Body of pancreas (tissue), 4 donors: ENCODE measurements around the gene PACSIN2. TPM values are rescaled to one million over a fixed set of nuclear protein-coding genes. Genes with fewer than 3 reads are reported as not detected.

Experiments
- ATAC-seq: fragments of 150-250 bp; one replicate; pipeline ENCODE4 v1.9.1; 2016
- DNase-seq, 4 donors: peaks; one replicate each; pipeline ENCODE4 v3.0.0-alpha.2; 2019
- H3K27ac ChIP-seq, 4 donors: fragments of 200-600 bp; sonication (generic); 1 replicate in 3 of 4; 2 replicates in 1 of 4; pipeline versions ENCODE4 v1.5.1 to v1.6.1; 2016 to 2019; ENCODE audit warnings: mild to moderate bottlenecking in 1 of 4, mixed read lengths in 1 of 4, moderate library complexity in 1 of 4
- H3K27me3 ChIP-seq, 2 donors: fragments of 200-600 bp; sonication (generic); one replicate each; pipeline ENCODE4 v1.6.0; 2016; ENCODE audit warnings: mild to moderate bottlenecking in 1 of 2
- H3K36me3 ChIP-seq, 2 donors: fragments of 200-600 bp; sonication (generic); replicated peaks in 1 of 2; 2 replicates each; pipeline ENCODE4 v1.5.1; 2016; ENCODE audit warnings: low read depth in 2 of 2; ENCODE audit not compliant: insufficient read depth in 1 of 2
- H3K4me1 ChIP-seq: fragments of 200-600 bp; sonication (generic); one replicate; pipeline ENCODE4 v1.6.0; 2016
- H3K4me3 ChIP-seq, 2 donors: fragments of 200-600 bp; sonication (generic); 1 replicate in 1 of 2; 2 replicates in 1 of 2; pipeline ENCODE4 v1.5.1; 2016 to 2019
- H3K9me3 ChIP-seq, 3 donors: fragments of 200-600 bp; sonication (generic); 1 replicate in 2 of 3; 2 replicates in 1 of 3; pipeline ENCODE4 v1.5.1; 2016
- CTCF ChIP-seq, 7 experiments: fragments of 450-650 bp in 4 of 7; fragments of 200-600 bp in 3 of 7; sonication (generic) in 3 of 7; IDR thresholded peaks; one replicate each; pipeline ENCODE4 v1.5.1; 2016 to 2019; ENCODE audit warnings: antibody characterized with exemption in 7 of 7
- POLR2A ChIP-seq, 3 donors: fragments of 450-650 bp; IDR thresholded peaks; one replicate each; pipeline ENCODE4 v1.6.1; 2016; ENCODE audit warnings: antibody characterized with exemption in 3 of 3, mild to moderate bottlenecking in 2 of 3
- WGBS, 2 donors: methylation state at CpG; one replicate each; pipeline ENCODE4 v1.1.5; 2017; 5-methylcytosine and 5-hydroxymethylcytosine counted together
- intact Hi-C: fragments of 100-400 bp; cut with DNase I; formaldehyde crosslinking; loops from one replicate; pipeline ENCODE4 v1.15.1; 2023
- total RNA-seq, 2 donors: library from RNA; depleted of rRNA; stranded (reverse); fragments of >200 nt; gene quantifications; one replicate each; pipeline ENCODE4 v1.1.0, GENCODE V29; 2016

PACSIN2 gene
- total RNA-seq, 2 donors from 2014 or later: 117 to 118 TPM

- peaks cover 92% of the 10 kb centered on the region for H3K4me1 ChIP-seq
- 44 to 45% methylated on average over 6 to 8 of the region's 8 CpGs for WGBS, 2 donors
- no peak overlapping the region for H3K4me3 ChIP-seq
- peak; percentile 39 for ATAC-seq
- peak in 2 of 4 donors; percentile 39 to 42 for DNase-seq
- no peaks in the 10 kb centered on the region for H3K9me3 ChIP-seq
- H3K27ac ChIP-seq: peak overlapping the region; percentile 71 to 86 (median 73)
- intact Hi-C loops: no loop called here
- H3K36me3 ChIP-seq: no peaks in the 10 kb centered on the region
- TF ChIP-seq POLR2A (IDR thresholded peaks at IDR 0.05) (no peak), CTCF (IDR thresholded peaks at IDR 0.05) (no peak)
- H3K27me3 ChIP-seq: no peaks in the 10 kb centered on the region
Measured at GRCh38 chr22:42913874-42914510, 101.0 kb downstream of the PACSIN2 start.

GRCh38 chr22:42912059-42912458, 102.9 kb downstream of the PACSIN2 start:
- DNase-seq: no peak
- intact Hi-C loops: no loop called here
- peak overlapping the region; percentile 67 to 86 (median 70) for H3K27ac ChIP-seq
- no peaks in the 10 kb centered on the region for H3K9me3 ChIP-seq
- ATAC-seq: no peak
- H3K4me3 ChIP-seq: no peak overlapping the region
- TF ChIP-seq POLR2A (IDR thresholded peaks at IDR 0.05): no peak
- no peak for TF ChIP-seq CTCF (IDR thresholded peaks at IDR 0.05)
- H3K4me1 ChIP-seq: peaks cover 90% of the 10 kb centered on the region
- 36 to 37% methylated on average over 6 of the region's 6 CpGs for WGBS, 2 donors
- no peaks in the 10 kb centered on the region for H3K36me3 ChIP-seq
- H3K27me3 ChIP-seq: no peaks in the 10 kb centered on the region

GRCh38 chr22:42910221-42910942, 104.6 kb downstream of the PACSIN2 start:
- Histone ChIP-seq H3K4me1 (peaks cover 92% of the 10 kb centered on the region), H3K4me3 (no peak overlapping the region), H3K36me3 (no peaks in the 10 kb centered on the region), H3K9me3 (no peaks in the 10 kb centered on the region), H3K27ac (peak overlapping the region; percentile 23 to 87 (median 59)), H3K27me3 (no peaks in the 10 kb centered on the region)
- DNase-seq: no peak
- no peak for ATAC-seq
- intact Hi-C loops: no loop called here
- TF ChIP-seq CTCF (IDR thresholded peaks at IDR 0.05) (peak in 3 of 7 experiments; percentile 4 to 21 (median 7)), POLR2A (IDR thresholded peaks at IDR 0.05) (no peak)
- 63 to 76% methylated on average over 3 to 10 of the region's 10 CpGs for WGBS, 2 donors

- ATAC-seq (no peak), DNase-seq (peak in 1 of 4 donors; percentile 49)
- Histone ChIP-seq H3K36me3 (no peaks in the 10 kb centered on the region), H3K4me3 (no peak overlapping the region), H3K9me3 (no peaks in the 10 kb centered on the region), H3K27me3 (no peaks in the 10 kb centered on the region), H3K27ac (peak overlapping the region; percentile 23 to 87 (median 59)), H3K4me1 (peaks cover 92% of the 10 kb centered on the region)
- TF ChIP-seq CTCF (IDR thresholded peaks at IDR 0.05) (peak in 1 of 7 experiments; percentile 20), POLR2A (IDR thresholded peaks at IDR 0.05) (no peak)
- intact Hi-C loops: no loop called here
- 52 to 68% methylated on average over 14 of the region's 14 CpGs for WGBS, 2 donors
Measured at GRCh38 chr22:42909363-42910058, 105.4 kb downstream of the PACSIN2 start.
